Measurements from ENCODE around the gene DAAM2.

DAAM2 gene

DNA sequence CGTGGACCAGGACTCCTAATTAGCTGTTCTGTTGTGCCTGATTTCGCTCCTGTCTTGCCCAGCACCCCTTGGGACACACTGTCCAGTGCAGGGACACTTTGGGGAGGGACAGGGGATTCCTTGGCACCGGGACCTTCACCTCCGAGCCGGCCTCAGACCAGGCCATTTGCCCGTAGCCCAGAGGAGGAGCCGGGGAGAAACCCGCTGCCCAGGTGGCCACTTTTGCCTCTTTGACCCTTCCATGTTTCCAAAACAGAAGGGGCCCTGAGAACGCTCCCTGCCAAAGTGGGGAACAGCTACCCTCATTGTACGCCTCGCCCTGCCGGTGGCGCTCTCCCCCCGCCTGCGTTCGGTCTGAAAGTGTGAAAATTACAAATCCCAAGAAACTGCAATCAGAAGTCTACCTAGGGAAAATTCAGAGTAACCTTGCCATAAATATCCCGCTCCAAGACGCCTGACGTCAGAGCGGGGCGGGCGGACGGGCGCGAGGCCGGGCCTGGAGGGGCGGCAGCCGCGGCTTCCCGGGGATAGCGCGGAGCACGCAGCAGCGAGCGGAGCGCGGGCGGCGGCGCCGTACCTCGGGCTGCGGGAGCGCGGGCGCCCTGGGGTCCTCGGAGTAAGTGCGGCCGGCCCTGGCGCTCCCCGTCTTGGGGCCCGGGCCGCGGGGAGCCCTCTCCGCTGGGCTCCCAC, at the start of gene DAAM2:
DAAM2 (plus strand) TSS at position 527 of the 690 bp plus-strand sequence. CDS start 63,927 bp downstream, outside the sequence.
- no peak for DNase-seq

DNA sequence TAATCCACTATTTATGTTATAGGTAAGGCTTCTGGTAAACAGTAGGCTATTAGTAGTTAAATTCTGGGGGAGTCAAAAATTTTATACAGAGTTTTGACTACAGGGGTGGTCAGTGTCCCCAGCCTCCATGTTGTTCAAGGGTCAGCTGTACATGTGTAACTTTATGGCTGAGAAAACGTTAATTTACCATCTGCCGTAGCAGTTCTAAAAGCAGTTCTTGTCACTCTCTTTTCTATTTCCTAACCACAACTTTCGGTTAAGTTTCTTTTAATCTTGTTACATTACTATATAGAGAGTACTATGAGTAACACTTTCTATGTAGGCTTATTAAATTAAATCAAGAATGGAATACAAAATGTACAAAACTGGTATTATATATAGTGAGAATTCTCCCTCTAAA, 45.4 kb upstream of the DAAM2 start:
- DNase-seq: no peak

DNA sequence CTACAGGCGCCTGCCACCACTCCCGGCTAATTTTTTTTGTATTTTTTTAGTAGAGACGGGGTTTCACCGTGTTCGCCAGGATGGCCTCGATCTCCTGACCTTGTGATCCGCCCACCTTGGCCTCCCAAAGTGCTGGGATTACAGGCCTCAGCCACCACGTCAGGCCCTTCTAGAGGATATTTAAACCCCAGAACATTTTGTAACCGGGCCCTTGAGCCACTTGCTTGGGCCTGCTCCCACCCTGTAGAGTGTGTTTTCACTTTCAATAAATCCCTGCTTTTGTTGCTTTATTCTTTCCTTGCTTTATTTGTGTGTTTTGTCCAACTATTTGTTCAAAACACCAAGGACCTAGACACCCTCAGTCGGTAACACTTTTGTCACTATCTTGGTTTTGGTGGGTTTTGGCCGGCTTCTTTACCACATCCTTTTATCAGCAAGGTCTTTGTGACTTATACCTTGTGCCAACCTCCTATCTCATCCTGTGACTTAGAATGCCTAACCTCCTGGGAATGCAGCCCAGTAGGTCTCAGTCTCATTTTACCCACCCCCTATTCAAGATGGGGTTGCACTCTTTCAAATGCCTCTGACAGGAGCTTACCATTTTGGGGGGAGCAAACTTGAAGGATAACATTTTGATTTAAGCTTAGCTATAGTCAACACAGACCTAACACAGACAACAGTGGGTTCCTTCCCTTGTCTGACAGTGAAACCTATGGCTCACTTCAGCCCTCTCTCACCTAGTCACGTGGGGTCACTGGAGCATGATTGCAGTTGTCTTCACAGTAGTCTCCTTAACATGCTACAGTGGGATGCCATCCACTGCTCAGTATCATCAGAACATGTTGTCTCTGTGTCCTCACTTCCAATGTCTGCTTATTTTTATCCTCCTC, 39.1 kb upstream of the DAAM2 start:
- no peak for DNase-seq

DNA sequence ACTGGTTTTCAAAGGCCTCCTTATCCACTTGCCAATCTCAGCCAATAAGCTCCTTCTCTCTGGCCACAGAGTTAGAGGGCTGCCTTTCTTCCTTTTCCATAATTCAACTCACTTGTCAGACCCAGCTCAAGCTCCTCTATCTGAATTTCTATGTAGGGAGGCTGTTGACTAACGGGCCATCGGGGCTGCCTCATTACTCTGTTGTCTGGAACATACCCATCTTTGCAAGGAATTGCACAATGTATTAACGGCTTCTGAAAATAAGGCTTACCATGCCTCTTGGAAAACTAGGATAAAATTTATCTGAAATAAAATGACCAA, 38.5 kb upstream of the DAAM2 start:
- no peak for DNase-seq

DNA sequence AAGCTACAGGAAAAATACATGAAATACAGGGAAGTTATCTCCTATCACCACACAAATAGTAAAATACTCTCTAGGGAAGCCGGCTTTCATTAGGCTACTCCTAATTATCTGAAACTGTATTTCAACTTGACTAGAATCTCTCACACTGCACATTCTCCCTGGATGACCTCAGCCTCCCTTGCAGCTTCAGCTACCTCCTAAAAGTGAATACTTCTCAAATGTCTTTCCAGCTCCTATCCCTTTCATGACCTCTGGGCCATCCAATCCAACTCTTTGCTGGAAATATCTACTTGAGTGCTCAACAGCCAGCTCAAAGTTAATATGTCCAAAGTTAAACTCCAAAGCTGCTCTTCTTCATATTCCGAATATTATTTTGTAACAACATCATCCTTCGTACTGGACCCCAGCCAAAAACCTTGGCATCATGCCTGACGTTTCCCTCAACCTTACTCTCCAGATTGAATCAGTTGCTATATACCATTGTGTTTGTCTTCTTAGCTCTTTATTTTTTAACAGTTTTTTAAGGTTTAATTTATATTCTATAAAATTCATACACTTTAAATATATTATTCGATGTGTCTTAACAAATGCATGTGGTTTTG, 37.6 kb upstream of the DAAM2 start:
- no peak for DNase-seq

DNA sequence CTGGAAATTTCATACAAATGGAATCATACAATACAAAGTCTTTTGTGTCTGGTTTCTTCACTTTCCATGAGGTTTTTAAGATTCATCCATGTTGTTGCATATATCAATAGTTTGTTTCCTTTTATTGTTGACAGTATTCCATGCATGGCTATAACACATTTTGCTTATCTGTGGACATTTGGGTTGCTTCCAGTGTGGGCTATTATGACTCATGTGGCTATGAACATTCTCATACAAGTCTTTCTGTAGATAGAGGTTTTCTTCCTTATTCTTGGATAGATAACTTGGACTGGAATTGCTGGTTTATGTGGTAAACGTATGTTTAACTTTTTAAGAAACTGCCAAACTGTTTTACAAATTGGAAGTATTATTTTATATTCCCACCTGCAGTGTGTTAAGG, 36.9 kb upstream of the DAAM2 start:
- no peak for DNase-seq

DNA sequence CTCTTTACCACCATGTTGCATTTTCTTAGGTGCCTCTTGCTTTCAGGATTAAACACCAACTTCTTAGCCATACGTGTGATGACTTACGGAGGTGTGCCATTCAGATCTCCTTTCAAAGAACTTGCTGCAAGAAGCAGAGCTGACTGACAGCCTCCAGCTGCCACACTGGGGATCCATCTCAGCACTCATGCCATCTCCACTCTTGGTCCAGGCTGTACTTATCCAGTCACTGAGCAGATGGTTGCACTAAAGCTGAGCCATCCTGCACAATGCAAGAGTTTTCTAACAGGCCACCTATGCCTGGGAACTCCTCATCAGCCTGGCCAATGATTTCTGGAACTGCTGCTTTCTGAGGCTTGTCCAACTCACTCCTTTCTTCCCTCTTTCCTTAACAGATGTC, 35.6 kb upstream of the DAAM2 start:
- no peak for DNase-seq

DNA sequence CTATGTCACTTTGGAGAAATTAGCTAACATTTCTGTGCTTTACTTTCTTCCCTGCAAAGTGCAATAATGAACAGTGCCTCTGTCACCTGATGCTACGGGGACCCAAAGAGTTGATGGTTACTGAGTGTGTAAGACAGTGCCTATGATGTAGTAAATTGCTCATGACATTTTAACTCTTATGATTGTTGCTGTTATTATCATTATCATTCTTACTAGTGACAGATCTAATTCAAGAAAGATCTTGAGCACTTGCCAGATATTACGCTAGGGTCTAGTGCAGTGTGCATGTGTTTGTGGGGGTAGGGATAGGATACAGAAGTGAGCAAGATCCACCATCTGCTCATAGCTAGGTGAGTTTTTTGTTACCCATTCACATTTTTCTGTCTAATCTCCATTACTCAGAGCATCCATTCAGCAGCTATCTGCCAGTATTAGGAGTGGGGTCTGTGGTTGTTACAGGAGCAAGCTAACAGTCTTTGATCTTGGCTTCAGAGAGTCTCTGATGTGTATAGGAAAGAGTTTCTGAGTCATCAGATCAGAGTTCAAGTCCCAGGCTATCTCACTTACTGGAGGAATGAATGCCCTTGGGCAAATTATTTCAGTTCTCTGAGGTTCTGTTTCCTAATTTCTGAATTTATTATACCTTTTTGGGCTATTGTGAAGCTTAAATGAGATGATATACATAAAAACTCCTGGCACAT, 33.1 kb upstream of the DAAM2 start:
- no peak for DNase-seq

DNA sequence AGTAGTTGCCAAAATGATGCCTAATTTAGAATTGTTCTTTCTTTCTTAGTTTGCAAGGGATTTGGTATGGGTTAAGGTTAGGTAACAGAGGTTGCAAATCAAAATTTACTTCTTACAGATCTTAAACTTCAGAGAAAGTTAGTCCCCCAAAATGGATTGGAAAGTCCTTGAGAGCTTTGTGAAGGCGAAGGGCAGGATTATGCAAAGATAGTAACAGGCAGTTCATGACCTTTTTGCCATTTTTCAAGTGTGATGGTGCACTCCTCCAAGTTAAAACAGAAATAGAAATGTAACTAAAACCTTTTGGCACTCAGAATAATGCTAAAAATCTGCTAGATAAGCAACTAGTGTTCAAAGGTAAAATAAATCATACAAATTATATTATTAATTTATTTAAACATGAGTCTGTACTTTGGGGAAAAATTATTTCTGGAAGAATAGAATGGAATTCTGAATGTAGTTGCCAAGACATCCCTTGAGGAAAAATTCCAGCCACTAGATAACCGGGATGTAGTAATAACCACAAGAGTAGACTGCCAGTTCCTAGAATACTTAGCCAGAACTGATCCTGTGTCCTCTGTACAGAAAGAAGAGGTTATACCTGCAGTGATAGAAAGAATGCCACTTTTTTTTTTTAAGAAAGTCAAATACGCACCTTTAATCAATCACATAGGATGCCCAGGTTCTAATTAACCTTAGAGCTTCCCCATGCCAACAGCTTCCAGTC, 31.8 kb upstream of the DAAM2 start:
- no peak for DNase-seq

DNA sequence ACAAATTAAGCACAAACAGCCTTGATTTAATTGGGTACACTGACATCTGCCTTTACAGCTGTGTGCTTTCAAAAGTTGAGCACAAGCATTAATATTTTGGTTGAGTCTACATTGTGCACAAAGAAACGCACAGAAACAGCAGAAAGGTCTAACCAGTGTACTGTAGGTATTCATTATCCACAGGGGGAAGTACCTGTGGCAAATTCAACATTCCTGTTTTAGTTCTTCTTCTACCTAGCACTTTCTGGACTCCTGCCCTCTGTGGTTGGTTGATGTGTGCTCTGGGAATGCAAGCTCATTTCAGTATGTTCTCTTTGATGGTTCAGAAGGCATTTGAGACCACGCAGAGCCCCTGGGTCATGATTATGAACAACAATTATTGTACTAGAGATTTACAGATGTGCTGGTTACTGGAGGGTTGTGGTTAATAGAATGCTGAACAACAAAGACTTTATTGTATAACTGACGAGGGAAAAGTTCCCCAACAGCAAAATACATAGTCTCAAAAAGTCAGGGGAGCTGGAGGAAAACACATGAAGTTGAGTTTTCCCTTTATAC, 26.6 kb upstream of the DAAM2 start:
- DNase-seq: no peak

DNA sequence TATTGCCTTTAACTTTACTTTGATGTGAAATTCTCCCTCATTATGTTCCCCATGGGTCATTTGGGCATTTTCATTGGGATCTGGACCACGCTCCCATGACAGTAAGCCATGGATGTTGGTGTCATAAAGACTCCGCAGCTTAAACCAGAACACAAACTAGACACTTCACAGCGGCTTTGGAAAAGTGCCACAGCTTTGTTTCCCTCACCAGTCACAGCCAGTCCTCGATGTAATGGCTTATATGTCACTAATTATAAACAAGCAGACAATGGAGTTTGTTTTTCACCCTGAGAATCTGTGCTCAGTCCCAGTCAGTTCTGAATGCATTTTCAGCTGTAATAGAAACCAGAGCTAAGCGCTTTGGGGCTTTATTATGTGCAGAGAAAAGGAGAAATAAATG, 23.2 kb upstream of the DAAM2 start:
- DNase-seq: no peak

DNA sequence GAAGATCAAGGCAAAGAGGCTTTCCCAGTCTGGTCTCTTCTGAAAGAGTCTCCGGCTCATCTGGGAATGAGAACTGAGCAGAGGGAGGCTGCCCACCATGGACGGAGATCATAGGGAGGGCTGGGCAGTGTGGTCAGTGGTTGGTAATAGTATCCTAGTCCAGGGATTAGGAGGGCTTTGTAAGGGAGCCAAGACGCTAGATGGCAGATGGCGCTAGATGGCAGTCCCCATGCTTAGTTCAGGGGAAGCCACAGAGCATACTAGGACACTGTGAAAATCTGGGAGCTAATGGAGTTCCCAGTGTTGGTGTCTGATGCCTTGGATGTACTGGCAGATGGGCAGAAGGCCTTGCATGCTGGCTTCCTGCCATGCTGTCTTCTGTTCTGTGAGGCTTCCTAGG, 21.7 kb upstream of the DAAM2 start:
- no peak for DNase-seq

DNA sequence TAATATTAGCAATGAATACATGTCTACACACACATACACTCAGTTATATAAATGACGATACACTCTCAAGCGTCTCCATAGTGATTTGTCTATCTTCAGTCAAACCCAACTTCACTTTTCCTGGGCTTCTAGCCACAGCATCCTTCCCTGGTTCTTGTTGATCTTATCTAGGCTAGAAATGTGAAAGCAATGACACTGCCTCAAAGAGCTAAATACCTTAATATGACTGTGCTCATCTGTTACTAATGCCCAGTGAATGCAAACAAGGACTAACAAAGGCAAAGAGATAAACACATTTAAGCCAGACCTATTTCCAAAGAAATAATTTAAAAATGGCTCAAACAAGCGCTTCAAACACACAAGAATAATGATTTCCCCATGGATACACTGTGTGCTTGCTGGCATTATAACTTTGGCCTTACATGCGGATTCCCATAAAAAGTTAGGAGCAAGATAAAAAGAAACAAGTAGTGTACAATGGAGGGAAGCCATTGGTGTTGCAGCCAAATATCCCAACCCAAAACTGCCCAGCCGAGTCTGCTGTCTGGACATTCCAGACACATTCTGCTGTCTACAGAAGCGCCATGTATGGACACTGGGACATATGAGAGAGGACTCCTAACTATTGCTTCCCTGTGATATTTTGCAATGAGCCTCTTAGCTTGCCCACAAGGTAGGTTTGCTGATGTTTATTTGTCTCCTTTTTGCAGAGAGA, 19.5 kb upstream of the DAAM2 start:
- no peak for DNase-seq

DNA sequence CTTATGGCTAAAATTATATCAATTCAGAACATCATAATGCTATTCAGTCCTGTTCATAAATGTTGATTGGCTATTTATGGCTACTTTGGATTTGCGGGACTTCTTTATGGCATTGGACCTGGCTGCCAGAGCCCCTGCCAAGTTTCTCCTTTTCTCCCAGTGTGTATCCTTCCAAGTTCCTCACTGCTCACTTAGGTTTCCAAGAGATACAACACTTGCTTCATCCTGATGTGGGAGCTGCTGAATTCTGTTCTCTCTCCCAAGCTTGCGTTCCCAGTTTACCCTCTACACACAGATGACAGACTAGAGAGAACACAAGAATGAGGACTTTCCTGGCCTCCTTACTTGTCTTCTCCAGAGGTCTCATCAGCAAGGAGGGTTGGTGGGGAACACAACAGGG, 18.4 kb upstream of the DAAM2 start:
- DNase-seq: no peak

DNA sequence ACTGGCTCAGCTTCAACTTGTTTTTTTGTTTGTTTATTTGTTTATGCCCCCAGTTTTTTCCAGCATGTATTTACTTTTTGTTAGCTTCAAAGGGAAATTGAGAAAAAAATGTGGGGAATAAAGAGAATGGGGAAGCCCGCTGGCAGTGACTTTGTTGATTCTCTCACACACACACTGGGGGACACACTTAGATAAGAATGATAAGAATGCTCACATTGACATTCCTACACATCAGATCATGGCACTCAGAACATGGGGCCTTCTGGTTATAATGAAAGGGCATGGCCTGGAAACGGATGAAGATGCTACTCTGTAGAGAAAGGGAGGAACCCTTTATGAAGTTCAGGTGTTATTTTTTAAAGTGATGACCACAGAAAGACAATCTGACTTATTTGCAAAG, 15.6 kb upstream of the DAAM2 start:
- DNase-seq: no peak

DNA sequence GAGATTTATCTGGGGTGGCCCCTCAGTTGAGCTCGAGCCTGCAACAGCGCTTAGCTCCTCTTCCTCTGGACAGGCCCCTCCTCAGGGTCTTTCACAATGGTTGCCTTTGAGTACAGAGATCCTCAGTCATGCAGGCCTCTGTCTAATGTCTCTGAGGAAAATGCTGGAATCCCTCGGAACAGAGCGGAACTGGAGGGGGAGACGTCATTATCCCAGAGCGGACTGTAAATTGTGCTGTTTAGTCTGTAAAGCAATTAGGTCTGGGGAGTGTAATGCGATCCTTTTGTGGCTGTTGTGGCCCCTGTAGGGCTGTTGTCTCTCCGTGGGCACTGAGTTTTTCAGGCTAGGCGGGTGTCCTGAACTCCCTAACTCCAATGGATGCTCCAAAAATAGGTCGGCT, 15.0 kb upstream of the DAAM2 start:
- no peak for DNase-seq

DNA sequence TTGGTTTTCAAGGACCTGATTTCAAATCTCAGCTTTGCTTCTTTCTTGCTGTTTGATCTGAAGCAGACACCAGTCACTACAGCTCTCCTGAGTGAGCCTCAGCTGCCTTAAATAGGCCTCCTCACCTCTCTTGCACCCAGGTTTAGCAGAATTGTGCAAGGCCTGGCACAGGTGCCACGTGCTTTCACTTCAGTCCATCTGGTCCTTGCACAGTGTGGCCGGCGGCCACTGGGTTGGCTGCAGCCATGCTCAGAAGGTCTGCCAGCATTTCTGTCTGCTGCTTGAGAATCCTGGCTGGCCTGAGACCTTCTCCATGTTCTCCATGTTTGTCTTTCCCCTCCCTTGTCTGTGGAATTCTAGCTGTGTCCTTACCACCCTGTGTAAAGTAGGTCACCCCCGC, 14.5 kb upstream of the DAAM2 start:
- DNase-seq: no peak

DNA sequence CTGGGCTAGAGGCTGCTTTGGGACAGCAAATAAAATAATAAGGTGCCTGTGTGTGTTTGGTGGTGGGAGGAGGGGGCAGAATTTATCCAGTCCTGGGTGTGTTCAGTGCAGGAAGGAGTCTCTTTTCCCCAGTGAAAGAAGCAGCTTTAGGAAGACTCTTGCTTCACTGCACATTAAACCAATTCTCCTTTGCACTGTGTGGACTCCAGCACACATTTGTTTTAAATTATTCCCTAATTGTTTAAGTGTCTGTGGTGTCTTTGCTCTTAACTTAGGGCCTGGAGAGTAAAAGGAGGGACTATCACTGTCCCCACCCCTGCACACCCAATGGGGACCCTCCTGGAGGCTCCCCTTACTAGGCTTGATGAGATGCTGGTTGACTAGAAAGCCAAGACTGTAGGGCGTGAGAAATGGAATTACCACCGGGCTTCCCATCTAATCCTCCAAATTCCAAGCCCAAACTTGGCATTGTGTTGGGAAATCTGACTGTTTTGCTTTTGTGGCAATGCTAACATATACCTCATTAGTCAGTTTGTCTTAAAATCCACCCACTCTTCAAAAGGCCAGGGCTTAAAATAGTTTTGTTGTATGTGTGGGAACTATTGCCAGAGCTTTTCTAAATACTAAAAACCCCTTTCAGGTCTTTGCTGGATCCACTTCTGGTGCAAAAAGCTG, 13.5 kb upstream of the DAAM2 start:
- no peak for DNase-seq

DNA sequence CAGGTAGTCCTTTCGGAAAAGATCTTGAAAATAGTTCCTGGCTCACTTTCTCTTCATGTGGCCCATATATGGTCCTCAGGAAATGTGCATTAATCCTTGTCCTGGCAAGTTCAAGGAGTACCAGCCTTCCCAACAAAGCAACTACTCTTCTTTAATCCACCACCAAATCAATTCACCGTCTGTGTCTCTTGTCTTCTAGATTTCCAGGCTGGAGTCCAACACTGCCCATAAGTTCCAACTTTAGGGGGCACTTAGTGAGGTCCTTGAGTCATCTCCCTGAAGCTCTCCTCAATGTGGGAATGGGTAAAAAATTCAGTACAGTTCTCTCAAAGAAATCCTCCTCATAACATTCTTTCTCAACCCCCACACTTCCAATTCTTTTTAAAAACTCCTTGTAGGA, 6.9 kb upstream of the DAAM2 start:
- DNase-seq: no peak

DNA sequence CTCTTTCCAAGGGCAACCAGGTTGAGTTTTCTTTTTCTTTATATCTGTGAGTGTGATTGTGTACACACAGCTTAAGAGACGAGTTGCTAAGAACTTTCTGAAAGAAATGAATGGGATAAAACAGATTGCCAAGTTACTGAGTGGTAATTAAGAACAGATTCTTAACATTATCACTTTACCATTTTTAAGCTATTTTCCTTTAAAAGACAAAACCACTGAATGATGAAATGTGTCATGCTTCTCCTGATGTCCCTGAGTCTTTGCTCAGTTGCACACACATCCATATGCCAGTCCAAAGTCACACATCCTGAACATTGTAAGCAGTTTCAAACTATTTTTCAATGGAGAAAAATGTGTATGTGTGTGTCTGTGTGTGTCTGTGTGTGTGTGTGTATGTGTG, 5.5 kb upstream of the DAAM2 start:
- no peak for DNase-seq

DNA sequence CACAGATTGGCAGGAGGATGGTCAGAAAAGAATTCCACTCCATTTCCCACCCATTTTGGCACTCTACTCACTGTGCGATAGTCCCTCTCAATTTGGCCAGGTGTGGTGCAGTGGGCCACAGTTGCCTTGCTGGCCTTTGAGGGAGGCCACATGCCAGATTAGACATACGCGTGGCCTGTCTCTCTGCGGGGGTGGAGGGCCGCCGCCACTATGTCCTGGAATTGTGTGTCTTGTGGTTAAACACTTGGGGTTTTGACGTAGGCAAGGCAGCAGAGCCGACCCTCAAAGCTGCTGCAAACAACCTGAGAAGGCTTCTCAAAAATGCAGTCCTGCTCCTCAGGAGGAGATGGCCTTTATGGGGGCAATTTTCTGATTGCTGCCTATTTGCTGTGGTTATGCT, 4.9 kb upstream of the DAAM2 start:
- no peak for DNase-seq
